HEK293 (cell line): ENCODE measurements around the gene GIPC2.

Experiments
- CTCF ChIA-PET: fragments of 350-600 bp; formaldehyde crosslinking; extraction: SDS; loops from one replicate; lab custom pipeline; 2021; ENCODE audit warnings: antibody characterized with exemption; lab: Yijun Ruan, JAX
- POLR2A ChIA-PET: fragments of 300-600 bp; formaldehyde crosslinking; extraction: SDS; loops from one replicate; lab custom pipeline; 2020; ENCODE audit warnings: antibody characterized with exemption, inconsistent platforms; lab: Yijun Ruan, JAX
- H3K27ac ChIP-seq: fragments of 200-500 bp; sonication (Bioruptor generic); 2 replicates; pipeline ENCODE4 v1.5.1; 2014; ENCODE audit warnings: low read depth, low read length, control low read depth, inconsistent platforms; ENCODE audit errors: extremely low read depth
- H3K36me3 ChIP-seq, 2 experiments: fragments of 200-500 bp in 1 of 2; sonication (Bioruptor generic) in 1 of 2; 1 replicate in 1 of 2; 2 replicates in 1 of 2; pipeline ENCODE4 v1.5.1; 2014 to 2017; ENCODE audit warnings: inconsistent platforms in 2 of 2, low read length in 2 of 2; ENCODE audit not compliant: control insufficient read depth in 2 of 2, insufficient read depth in 1 of 2
- H3K4me1 ChIP-seq: fragments of 200-500 bp; sonication (Bioruptor generic); 2 replicates; pipeline ENCODE4 v1.5.1; 2014; ENCODE audit warnings: mild to moderate bottlenecking, low read length, inconsistent platforms; ENCODE audit not compliant: control insufficient read depth, insufficient read depth
- H3K4me3 ChIP-seq: 2 replicates; pipeline ENCODE4 v1.5.1; 2011; ENCODE audit warnings: low read depth, mild to moderate bottlenecking, control low read depth, low read length, moderate library complexity
- H3K9me3 ChIP-seq: fragments of 200-500 bp; sonication (Bioruptor generic); 2 replicates; pipeline ENCODE4 v1.5.1; 2014; ENCODE audit warnings: low read depth, low read length, inconsistent platforms; ENCODE audit not compliant: control insufficient read depth, insufficient read depth
- KLF10 ChIP-seq: fragments of 450-650 bp; IDR thresholded peaks from 2 replicates; pipeline ENCODE4 v1.5.1; 2018; ENCODE audit warnings: missing biosample characterization, mild to moderate bottlenecking, missing genetic modification characterization
- PRDM4 ChIP-seq: fragments of 450-650 bp; formaldehyde crosslinking; IDR thresholded peaks from 2 replicates; pipeline ENCODE4 v1.5.1; 2017; ENCODE audit warnings: missing biosample characterization, missing genetic modification characterization
- REPIN1 ChIP-seq: fragments of 450-650 bp; formaldehyde crosslinking; IDR thresholded peaks from 2 replicates; pipeline ENCODE4 v1.5.1; 2017; ENCODE audit warnings: missing biosample characterization, missing genetic modification characterization, low read depth
- SP3 ChIP-seq: fragments of 450-650 bp; formaldehyde crosslinking; IDR thresholded peaks from 2 replicates; pipeline ENCODE4 v1.5.1; 2016; ENCODE audit warnings: missing biosample characterization, missing genetic modification characterization
- ZBTB7A ChIP-seq: fragments of 450-650 bp; formaldehyde crosslinking; IDR thresholded peaks from 2 replicates; pipeline ENCODE4 v1.5.1; 2016; ENCODE audit warnings: low read depth, missing biosample characterization, missing genetic modification characterization
- ZNF132 ChIP-seq: fragments of 450-650 bp; formaldehyde crosslinking; IDR thresholded peaks from 2 replicates; pipeline ENCODE4 v1.5.1; 2017; ENCODE audit warnings: missing biosample characterization, missing genetic modification characterization, borderline replicate concordance
- ZNF148 ChIP-seq: fragments of 450-650 bp; formaldehyde crosslinking; IDR thresholded peaks from 2 replicates; pipeline ENCODE4 v1.5.0; 2017; ENCODE audit warnings: missing biosample characterization, missing genetic modification characterization, borderline replicate concordance
- ZNF350 ChIP-seq: fragments of 450-650 bp; formaldehyde crosslinking; IDR thresholded peaks from 2 replicates; pipeline ENCODE4 v1.5.0; 2017; ENCODE audit warnings: missing biosample characterization, mild to moderate bottlenecking, missing genetic modification characterization
- ZNF37A ChIP-seq: fragments of 450-650 bp; IDR thresholded peaks from 2 replicates; pipeline ENCODE4 v1.5.1; 2018; ENCODE audit warnings: missing biosample characterization, missing genetic modification characterization
- ZNF600 ChIP-seq: fragments of 450-650 bp; formaldehyde crosslinking; IDR thresholded peaks from 2 replicates; pipeline ENCODE4 v1.5.1; 2016; ENCODE audit warnings: missing biosample characterization, missing genetic modification characterization
- ZNF626 ChIP-seq: fragments of 450-650 bp; sonication (Bioruptor Pico); formaldehyde crosslinking; IDR thresholded peaks from 2 replicates; pipeline ENCODE4 v1.5.1; 2018; ENCODE audit warnings: missing biosample characterization, missing genetic modification characterization, inconsistent platforms
- ZNF660 ChIP-seq: fragments of 450-650 bp; IDR thresholded peaks from 2 replicates; pipeline ENCODE4 v1.5.1; 2018; ENCODE audit warnings: missing biosample characterization, mild to moderate bottlenecking, missing genetic modification characterization
- ZNF670 ChIP-seq: fragments of 450-650 bp; formaldehyde crosslinking; IDR thresholded peaks from 2 replicates; pipeline ENCODE4 v1.5.1; 2016; ENCODE audit warnings: missing biosample characterization, missing genetic modification characterization, low read depth
- TF ChIP-seq, protein P1 (sequence below): fragments of 450-650 bp; formaldehyde crosslinking; conservative IDR thresholded peaks from 2 replicates; pipeline ENCODE4 v1.5.1; 2016; ENCODE audit warnings: low read depth, missing biosample characterization, missing genetic modification characterization

The GIPC2 gene

GRCh38 chr1:78146205-78146771 is 100.5 kb downstream of the GIPC2 start:
- TF ChIP-seq SP3 (tag by site-specific recombination) = no peak
- TF ChIP-seq ZNF37A (tag by site-specific recombination) = no peak
- no peak for TF ChIP-seq ZNF626 (tag by site-specific recombination)
- no peak for TF ChIP-seq ZNF132 (tag by site-specific recombination)
- POLR2A ChIA-PET = no interaction called here
- CTCF ChIA-PET = interaction anchor here (0.6 to 6.0 kb wide), 14 partner anchors 9 to 536 kb away, joined by 3 to 50 read pairs (median 4); no protein-coding TSS in a partner anchor
- Histone ChIP-seq H3K4me1 (no peaks in the 10 kb centered on the region), H3K9me3 (no peaks in the 10 kb centered on the region), H3K4me3 (no peak overlapping the region), H3K27ac (no peak overlapping the region), H3K36me3 (no peaks in the 10 kb centered on the region)

GRCh38 chr1:78147031-78147430 is 101.3 kb downstream of the GIPC2 start:
- TF ChIP-seq PRDM4 (tag by site-specific recombination) = no peak
- ChIA-PET CTCF (interaction anchor here (0.7 to 6.0 kb wide), 4 partner anchors 10 to 535 kb away, joined by 3 to 50 read pairs (median 7); no protein-coding TSS in a partner anchor), POLR2A (no interaction called here)
- Histone ChIP-seq H3K4me1 (no peaks in the 10 kb centered on the region), H3K9me3 (no peaks in the 10 kb centered on the region), H3K4me3 (no peak overlapping the region), H3K36me3 (no peaks in the 10 kb centered on the region), H3K27ac (no peak overlapping the region)

- no peaks in the 10 kb centered on the region for H3K36me3 ChIP-seq
- ChIA-PET POLR2A (interaction anchor here (0.6 kb wide), 1 partner anchor 174 kb away, joined by 3 read pairs; the partner anchor contains the start of gene FUBP1), CTCF (interaction anchor here (0.8 to 1.0 kb wide), 2 partner anchors 8 to 22 kb away, joined by 3 read pairs; no protein-coding TSS in a partner anchor)
- H3K27ac ChIP-seq = no peak overlapping the region
- H3K9me3 ChIP-seq = no peaks in the 10 kb centered on the region
- TF ChIP-seq ZNF350 (tag by site-specific recombination) = no peak
- TF ChIP-seq REPIN1 (tag by site-specific recombination) = no peak
- TF ChIP-seq KLF10 = no peak
- TF ChIP-seq ZNF600 (tag by site-specific recombination) = no peak
- no peak for TF ChIP-seq ZNF670 (tag by site-specific recombination)
- TF ChIP-seq, protein P1, sequence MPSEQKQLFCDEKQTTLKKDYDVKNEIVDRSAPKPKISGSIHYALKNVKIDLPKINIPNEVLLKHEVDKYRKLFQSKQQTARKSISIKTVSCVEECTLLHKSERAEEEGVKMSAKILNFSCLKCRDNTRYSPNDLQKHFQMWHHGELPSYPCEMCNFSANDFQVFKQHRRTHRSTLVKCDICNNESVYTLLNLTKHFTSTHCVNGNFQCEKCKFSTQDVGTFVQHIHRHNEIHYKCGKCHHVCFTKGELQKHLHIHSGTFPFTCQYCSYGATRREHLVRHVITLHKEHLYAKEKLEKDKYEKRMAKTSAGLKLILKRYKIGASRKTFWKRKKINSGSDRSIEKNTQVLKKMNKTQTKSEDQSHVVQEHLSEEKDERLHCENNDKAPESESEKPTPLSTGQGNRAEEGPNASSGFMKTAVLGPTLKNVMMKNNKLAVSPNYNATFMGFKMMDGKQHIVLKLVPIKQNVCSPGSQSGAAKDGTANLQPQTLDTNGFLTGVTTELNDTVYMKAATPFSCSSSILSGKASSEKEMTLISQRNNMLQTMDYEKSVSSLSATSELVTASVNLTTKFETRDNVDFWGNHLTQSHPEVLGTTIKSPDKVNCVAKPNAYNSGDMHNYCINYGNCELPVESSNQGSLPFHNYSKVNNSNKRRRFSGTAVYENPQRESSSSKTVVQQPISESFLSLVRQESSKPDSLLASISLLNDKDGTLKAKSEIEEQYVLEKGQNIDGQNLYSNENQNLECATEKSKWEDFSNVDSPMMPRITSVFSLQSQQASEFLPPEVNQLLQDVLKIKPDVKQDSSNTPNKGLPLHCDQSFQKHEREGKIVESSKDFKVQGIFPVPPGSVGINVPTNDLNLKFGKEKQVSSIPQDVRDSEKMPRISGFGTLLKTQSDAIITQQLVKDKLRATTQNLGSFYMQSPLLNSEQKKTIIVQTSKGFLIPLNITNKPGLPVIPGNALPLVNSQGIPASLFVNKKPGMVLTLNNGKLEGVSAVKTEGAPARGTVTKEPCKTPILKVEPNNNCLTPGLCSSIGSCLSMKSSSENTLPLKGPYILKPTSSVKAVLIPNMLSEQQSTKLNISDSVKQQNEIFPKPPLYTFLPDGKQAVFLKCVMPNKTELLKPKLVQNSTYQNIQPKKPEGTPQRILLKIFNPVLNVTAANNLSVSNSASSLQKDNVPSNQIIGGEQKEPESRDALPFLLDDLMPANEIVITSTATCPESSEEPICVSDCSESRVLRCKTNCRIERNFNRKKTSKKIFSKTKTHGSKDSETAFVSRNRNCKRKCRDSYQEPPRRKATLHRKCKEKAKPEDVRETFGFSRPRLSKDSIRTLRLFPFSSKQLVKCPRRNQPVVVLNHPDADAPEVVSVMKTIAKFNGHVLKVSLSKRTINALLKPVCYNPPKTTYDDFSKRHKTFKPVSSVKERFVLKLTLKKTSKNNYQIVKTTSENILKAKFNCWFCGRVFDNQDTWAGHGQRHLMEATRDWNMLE (tag by site-specific recombination) = no peak
- no peak for TF ChIP-seq ZNF660 (tag by site-specific recombination)
- TF ChIP-seq ZBTB7A (tag by site-specific recombination) = no peak
- TF ChIP-seq ZNF148 (tag by site-specific recombination) = no peak
- no peak overlapping the region for H3K4me3 ChIP-seq
- H3K4me1 ChIP-seq = no peaks in the 10 kb centered on the region
Observed at GRCh38 chr1:78153092-78153736, 107.4 kb downstream of the GIPC2 start.
